Activated CD8-positive, alpha-beta T cell treated with anti-CD3 and anti-CD28 coated beads for 36 hours (primary cell): Measurements from ENCODE around the gene LRRC27. TPM values are rescaled to one million over a fixed set of nuclear protein-coding genes. Genes with fewer than 3 reads are reported as not detected.

Experiments
- ATAC-seq: fragments of 200-7000 bp; cut with Tn5 transposase; one replicate; pipeline ENCODE4 v1.10.0; 2021; ENCODE audit warnings: mild to moderate bottlenecking, moderate library complexity
- CTCF ChIA-PET: fragments of 350-600 bp; sonication (Branson Sonifier 250); formaldehyde crosslinking; loops from one replicate; lab custom pipeline; 2021; ENCODE audit warnings: antibody characterized with exemption; lab: Charles Lee
- POLR2A ChIA-PET: fragments of 350-600 bp; sonication (Branson Sonifier 250); formaldehyde crosslinking; loops from one replicate; lab custom pipeline; 2021; ENCODE audit warnings: antibody characterized with exemption; lab: Charles Lee
- DNase-seq: peaks from one replicate; pipeline ENCODE4 v3.0.0-alpha.2; 2020
- H3K27ac Mint-ChIP-seq: one replicate; pipeline ENCODE4 v1.8.0; 2021; ENCODE audit warnings: mild to moderate bottlenecking, mixed read lengths
- H3K27me3 Mint-ChIP-seq: one replicate; pipeline ENCODE4 v1.8.0; 2021; ENCODE audit warnings: mixed read lengths
- H3K36me3 Mint-ChIP-seq: one replicate; pipeline ENCODE4 v1.8.0; 2021; ENCODE audit warnings: low read depth, mixed read lengths
- H3K4me1 Mint-ChIP-seq: one replicate; pipeline ENCODE4 v1.8.0; 2021; ENCODE audit warnings: low read depth, mixed read lengths
- H3K4me3 Mint-ChIP-seq: one replicate; pipeline ENCODE4 v1.8.0; 2021; ENCODE audit warnings: mild to moderate bottlenecking, moderate library complexity, mixed read lengths
- H3K9me3 Mint-ChIP-seq: one replicate; pipeline ENCODE4 v1.8.0; 2021; ENCODE audit warnings: mixed read lengths
- intact Hi-C: fragments of 100-400 bp; cut with micrococcal nuclease; formaldehyde crosslinking; loops from one replicate; pipeline ENCODE4 v1.10.0; 2022
- total RNA-seq, 2 experiments: library from RNA; stranded (reverse); gene quantifications; one replicate each; pipeline ENCODE4 v1.2.3, GENCODE V29; 2021
- TF ChIP-seq, protein P1 (sequence below): fragments of 200-600 bp; IDR thresholded peaks from one replicate; pipeline ENCODE4 v1.8.0; 2022; ENCODE audit warnings: antibody characterized with exemption, mild to moderate bottlenecking

The LRRC27 gene
- total RNA-seq, 2 experiments from 2014 or later, result 2.7 to 3.5 TPM

DNA sequence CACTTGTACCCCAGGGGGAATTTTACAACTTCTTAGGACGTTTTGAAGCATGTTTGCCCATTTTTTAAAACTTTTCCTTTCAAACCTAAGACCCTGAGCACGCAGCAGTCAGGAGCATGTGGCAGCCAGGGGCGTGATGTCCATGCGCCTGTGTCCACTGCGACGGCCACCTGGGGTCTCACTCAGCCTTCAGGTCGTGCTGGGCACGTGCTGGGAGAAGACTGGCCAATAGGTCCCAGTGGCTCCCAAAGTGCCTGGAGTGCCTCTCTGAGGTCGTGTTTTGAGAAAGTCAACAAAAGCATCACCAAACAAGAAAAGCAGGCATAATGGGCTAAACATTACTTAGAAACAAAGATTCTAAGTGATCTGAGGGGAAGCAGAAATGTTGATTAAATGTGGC is 14.8 kb downstream of the LRRC27 start:
- POLR2A ChIA-PET, result no interaction called here
- H3K36me3 Mint-ChIP-seq, result peaks cover 1% of the 10 kb centered on the region
- no peak for DNase-seq
- H3K4me3 Mint-ChIP-seq, result no peak overlapping the region
- intact Hi-C loops, result no loop called here
- H3K4me1 Mint-ChIP-seq, result no peaks in the 10 kb centered on the region
- H3K9me3 Mint-ChIP-seq, result peaks cover 4% of the 10 kb centered on the region
- no peak overlapping the region for H3K27ac Mint-ChIP-seq
- CTCF ChIA-PET, result no interaction called here
- no peak for ATAC-seq
- TF ChIP-seq, protein P1, sequence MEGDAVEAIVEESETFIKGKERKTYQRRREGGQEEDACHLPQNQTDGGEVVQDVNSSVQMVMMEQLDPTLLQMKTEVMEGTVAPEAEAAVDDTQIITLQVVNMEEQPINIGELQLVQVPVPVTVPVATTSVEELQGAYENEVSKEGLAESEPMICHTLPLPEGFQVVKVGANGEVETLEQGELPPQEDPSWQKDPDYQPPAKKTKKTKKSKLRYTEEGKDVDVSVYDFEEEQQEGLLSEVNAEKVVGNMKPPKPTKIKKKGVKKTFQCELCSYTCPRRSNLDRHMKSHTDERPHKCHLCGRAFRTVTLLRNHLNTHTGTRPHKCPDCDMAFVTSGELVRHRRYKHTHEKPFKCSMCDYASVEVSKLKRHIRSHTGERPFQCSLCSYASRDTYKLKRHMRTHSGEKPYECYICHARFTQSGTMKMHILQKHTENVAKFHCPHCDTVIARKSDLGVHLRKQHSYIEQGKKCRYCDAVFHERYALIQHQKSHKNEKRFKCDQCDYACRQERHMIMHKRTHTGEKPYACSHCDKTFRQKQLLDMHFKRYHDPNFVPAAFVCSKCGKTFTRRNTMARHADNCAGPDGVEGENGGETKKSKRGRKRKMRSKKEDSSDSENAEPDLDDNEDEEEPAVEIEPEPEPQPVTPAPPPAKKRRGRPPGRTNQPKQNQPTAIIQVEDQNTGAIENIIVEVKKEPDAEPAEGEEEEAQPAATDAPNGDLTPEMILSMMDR, result no peak
- H3K27me3 Mint-ChIP-seq, result no peaks in the 10 kb centered on the region

DNA sequence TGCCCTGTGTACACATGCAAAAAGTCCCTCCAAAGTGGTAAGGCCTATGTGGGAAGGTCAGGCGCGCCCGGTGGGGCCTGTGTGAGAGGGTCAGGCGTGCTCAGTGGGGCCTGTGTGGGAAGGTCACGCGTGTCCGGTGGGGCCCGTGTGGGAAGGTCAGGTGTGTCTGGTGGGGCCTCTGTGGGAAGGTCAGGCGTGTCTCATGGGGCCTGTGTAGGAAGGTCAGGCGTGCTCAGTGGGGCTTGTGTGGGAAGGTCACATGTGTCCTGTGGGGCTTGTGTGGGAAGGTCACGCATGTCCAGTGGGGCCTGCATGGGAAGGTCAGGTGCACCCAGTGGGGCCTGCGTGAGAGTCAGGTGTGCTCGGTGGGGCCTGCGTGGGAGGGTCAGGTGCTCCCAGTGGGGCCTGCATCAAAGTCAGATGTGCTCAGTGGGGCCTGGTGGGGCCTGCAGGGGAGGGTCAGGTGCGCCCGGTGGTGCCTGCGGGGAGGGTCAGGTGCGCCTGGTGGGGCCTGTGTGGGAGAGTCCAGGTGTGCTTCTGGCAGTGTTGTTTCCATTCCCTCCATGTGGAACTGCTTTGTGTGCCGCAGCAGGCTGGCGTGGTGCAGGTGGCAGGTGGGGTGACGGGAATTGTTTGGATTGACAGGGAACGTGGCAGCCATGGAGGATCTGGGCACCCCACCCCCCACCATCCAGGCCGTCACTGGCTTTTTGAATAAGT is 15.4 kb downstream of the LRRC27 start:
- peaks cover 2% of the 10 kb centered on the region for H3K9me3 Mint-ChIP-seq

DNA sequence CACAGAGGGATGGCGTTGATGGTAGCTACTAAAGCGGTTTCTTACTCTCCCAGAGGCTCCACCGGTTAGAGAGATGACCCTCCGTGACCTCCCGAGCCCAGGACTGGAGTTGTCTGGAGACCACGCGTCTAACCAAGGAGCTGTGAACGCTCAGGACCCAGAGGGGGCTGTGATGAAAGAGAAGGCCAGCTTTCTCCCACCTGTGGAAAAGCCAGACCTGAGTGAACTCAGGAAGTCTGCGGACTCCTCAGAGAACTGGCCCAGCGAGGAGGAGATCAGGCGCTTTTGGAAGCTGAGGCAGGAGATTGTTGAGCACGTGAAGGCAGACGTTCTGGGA is 15.9 kb downstream of the LRRC27 start:
- ChIA-PET CTCF (interaction anchor here (1.0 to 2.7 kb wide), 3 partner anchors 13 to 124 kb away, joined by 3 to 16 read pairs (median 3); no protein-coding TSS in a partner anchor), POLR2A (interaction anchor here (1.3 kb wide), 1 partner anchor 12 kb away, joined by 3 read pairs; no protein-coding TSS in a partner anchor)
- Mint-ChIP-seq H3K27me3 (no peaks in the 10 kb centered on the region), H3K27ac (no peak overlapping the region), H3K4me3 (no peak overlapping the region), H3K36me3 (no peaks in the 10 kb centered on the region), H3K9me3 (no peaks in the 10 kb centered on the region), H3K4me1 (no peaks in the 10 kb centered on the region)
- DNase-seq (no peak), ATAC-seq (no peak)
- TF ChIP-seq, protein P1, result no peak
- intact Hi-C loops, result no loop called here

More for the DNA sequence above, 15.4 kb downstream of the LRRC27 start:
- ATAC-seq (no peak), DNase-seq (no peak)
- Mint-ChIP-seq H3K27ac (no peak overlapping the region), H3K27me3 (no peaks in the 10 kb centered on the region), H3K4me1 (no peaks in the 10 kb centered on the region), H3K36me3 (peaks cover 1% of the 10 kb centered on the region), H3K4me3 (no peak overlapping the region)
- ChIA-PET POLR2A (interaction anchor here (1.3 kb wide), 1 partner anchor 11 kb away, joined by 3 read pairs; no protein-coding TSS in a partner anchor), CTCF (interaction anchor here (1.0 to 2.7 kb wide), 3 partner anchors 13 to 123 kb away, joined by 3 to 16 read pairs (median 3); no protein-coding TSS in a partner anchor)
- intact Hi-C loops, result no loop called here
- TF ChIP-seq, protein P1, result no peak

DNA sequence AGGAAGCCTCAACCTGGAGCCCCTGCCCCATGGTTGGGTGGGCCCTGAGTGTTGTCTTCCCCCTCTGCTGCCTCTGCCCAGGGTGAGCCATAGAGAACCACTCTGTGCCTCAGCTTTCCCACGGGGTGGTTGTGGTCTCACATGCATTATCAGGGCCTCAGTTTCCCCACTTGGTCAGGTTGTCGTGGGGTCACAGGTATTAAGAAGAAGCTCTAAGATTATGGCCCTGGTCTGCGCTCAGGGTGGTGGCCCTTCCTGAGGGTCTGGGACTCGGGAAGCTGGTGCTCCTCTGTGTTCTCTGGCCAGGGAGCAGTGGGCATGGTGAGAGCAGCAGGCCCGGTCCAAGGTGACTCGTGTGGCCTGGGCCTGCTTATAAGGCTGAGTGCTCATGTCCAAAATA is 17.8 kb downstream of the LRRC27 start:
- TF ChIP-seq, protein P1, result no peak
- Mint-ChIP-seq H3K4me1 (no peaks in the 10 kb centered on the region), H3K36me3 (no peaks in the 10 kb centered on the region), H3K4me3 (no peak overlapping the region), H3K27ac (no peak overlapping the region), H3K9me3 (no peaks in the 10 kb centered on the region), H3K27me3 (no peaks in the 10 kb centered on the region)
- CTCF ChIA-PET, result interaction anchor here (2.7 kb wide), 1 partner anchor 11 kb away, joined by 16 read pairs; no protein-coding TSS in a partner anchor
- POLR2A ChIA-PET, result no interaction called here
- no peak for ATAC-seq
- intact Hi-C loops, result loop anchor here (10.0 kb wide), 1 partner anchor 125 kb away; no protein-coding TSS in a partner anchor
- no peak for DNase-seq

DNA sequence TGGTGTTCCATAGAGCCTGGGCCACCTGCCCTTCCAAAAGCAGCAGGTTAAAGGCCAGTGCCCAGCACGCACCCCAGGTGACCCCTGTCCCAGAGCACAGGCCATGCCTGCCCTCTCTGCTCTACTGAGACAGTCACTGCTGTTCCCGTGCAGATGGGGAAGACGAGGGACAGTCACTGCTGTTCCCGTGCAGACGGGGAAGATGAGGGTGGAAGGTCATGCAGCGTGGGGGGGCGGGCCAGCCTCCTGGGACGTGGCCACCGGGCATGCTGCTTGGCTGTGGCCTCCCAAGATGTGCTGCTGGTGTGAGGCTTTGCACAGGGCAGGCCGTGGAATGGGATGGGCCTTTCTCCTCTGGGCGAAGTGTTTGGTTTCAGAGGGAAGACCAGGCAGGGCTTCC is 18.4 kb downstream of the LRRC27 start:
- Mint-ChIP-seq H3K4me3 (no peak overlapping the region), H3K36me3 (no peaks in the 10 kb centered on the region)
- CTCF ChIA-PET, result interaction anchor here (0.6 kb wide), 1 partner anchor 136 kb away, joined by 3 read pairs; no protein-coding TSS in a partner anchor

More for the DNA sequence above, 18.4 kb downstream of the LRRC27 start:
- TF ChIP-seq, protein P1, result no peak
- POLR2A ChIA-PET, result no interaction called here
- H3K9me3 Mint-ChIP-seq, result no peaks in the 10 kb centered on the region
- intact Hi-C loops, result loop anchor here (10.0 kb wide), 1 partner anchor 126 kb away; no protein-coding TSS in a partner anchor
- DNase-seq (no peak), ATAC-seq (no peak)
- no peaks in the 10 kb centered on the region for H3K27me3 Mint-ChIP-seq
- no peaks in the 10 kb centered on the region for H3K4me1 Mint-ChIP-seq
- no peak overlapping the region for H3K27ac Mint-ChIP-seq
